GM18907 (cell line): ENCODE measurements around the gene IFRD2.
A peak's percentile ranks its signal among the peaks of the same experiment; 100 is the strongest.
"Not testable (repeated sequence)": the region's sequence is repeated elsewhere in the genome, so short reads cannot be mapped to it uniquely, and the experiment has no call there.

Source experiments
- ATAC-seq: cut with Tn5 transposase; IDR thresholded peaks from one replicate; pipeline ENCODE4 v1.9.1; 2021; ENCODE audit warnings: mild to moderate bottlenecking, moderate library complexity; ENCODE audit not compliant: unreplicated experiment

Gene IFRD2

DNA sequence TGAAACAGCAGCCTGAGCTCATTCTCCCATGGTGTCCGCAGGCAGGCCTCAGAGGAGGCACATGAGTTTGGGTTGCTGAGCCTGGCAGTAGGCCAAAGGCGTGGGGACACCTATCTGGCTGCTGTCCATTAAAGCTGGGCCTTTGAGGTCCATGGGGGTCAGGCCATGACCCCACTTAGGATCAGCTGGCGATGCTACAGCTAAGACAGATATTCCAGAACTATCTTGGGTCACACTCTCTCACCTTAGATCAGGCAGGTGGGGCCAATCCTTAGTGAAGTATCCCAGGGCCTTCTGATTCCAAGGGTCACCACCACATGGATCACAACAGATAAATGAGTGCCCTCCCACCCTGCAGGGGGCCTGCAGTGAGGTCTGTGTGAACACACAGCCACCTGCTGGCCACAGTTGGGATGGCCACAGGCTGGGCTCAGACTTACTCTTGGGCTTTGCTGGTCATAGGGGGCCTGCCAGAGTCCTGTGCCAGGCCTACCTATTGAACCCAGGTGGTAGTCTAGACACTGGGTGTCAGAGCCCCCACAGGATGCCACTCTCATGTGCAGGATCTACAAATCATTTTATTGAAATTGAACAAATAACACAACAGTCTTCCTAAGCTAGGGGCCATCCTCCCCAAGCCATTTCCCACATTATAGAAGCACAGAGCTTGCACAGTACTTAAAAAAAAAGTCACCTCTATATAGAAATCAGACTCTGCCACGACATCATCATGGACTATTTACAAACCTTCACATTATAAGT, 32.3 kb upstream of the IFRD2 start:
- no peak for ATAC-seq

GRCh38 chr3:50323614-50324199, 31.5 kb upstream of the IFRD2 start:
- no peak for ATAC-seq

DNA sequence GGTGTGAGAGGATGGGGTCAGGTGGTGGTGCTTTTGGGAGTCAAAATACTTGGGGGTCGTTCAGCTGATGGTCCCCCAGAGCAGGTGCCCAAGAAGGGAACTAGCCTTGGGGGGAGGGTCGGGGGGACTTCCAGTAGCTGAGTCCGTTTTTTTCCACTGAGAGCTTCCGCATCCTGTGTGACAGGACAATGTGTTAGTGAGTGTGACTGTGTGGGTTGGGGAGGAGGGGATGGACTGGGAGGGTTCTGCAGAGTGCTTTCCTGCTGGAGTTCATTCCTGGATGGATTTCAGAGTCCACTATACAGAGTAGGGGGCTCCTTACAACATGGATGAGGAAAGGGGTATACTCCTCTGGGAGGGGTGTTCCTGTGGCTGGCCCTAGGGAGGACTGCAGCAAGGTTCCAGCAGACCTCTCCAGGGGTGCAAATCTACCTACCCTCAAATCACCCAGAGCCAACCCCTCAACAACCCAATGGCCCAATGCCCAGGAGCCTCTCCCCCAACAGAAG, 30.9 kb upstream of the IFRD2 start:
- ATAC-seq, result no peak

- no peak for ATAC-seq
Measured at GRCh38 chr3:50322386-50323091, 30.3 kb upstream of the IFRD2 start, which contains the start of gene HYAL2. Gene HYAL2, minus strand, starts transcription at chr3:50322745. Its CDS starts 2,256 bp downstream, at chr3:50320489.

DNA sequence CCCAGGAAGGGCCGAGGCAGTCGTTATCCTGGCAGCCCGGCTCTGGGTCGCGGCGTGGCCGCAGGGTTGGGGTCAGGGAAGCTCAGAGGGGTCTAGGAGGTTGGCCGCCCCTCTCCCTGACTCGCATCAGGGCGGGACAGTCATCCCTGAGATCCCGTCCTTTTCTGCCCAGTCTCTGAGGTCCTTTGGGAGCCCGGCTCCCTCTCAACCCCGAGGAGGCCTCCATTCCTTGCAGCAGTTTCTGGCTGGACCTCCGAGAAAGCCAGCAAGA, 29.8 kb upstream of the IFRD2 start:
- no peak for ATAC-seq

- ATAC-seq, result peak; percentile 75
Measured at GRCh38 chr3:50321336-50322114, 29.3 kb upstream of the IFRD2 start.

DNA sequence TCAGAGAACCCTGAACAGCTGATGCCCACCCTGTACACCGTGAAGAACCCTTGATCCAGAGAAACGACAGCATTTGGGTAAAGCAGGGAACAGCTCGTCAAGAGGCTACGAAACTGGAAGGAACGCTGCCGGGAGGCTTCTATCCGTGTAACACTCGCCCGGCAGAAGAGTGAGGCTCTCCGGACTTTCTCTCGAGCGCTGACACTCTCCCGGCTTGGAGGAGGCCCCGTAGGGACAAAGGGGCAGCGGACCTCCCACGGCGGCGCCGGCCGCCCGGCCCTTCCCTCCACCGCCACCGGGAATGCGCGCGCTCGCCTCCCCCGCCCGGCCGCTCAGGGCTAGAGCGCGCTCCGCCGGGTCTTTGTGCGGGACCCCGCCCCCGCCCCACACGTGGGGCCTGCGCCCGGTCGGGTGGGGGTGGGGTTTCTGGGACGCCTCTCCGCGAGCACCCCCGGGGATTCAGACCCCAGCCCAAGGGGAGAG, 28.7 kb upstream of the IFRD2 start:
- ATAC-seq, result peak; percentile 48

GRCh38 chr3:50319894-50320625, 27.8 kb upstream of the IFRD2 start:
- ATAC-seq, result no peak

GRCh38 chr3:50319181-50319893, 27.1 kb upstream of the IFRD2 start:
- no peak for ATAC-seq

DNA sequence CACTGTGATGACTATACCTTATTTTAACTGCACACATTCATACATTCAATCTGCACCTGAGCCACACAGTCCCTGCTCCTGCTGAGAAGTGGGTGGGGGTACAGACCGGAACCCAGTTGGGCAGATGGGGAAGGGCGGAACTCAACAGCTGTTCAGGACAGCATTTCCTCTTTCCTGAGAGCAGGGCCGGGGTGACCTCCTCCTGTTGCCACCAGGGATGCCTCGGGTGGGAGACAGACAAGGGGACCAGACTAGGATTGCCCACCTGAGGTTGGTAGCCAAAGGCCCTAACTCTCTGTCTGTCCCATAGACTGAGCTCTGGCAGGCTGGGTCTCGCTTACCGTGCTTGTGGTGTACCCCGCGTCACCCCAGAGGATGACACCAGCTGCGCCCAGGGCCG, 26.4 kb upstream of the IFRD2 start:
- no peak for ATAC-seq

- ATAC-seq, result no peak
Measured at GRCh38 chr3:50318163-50318562, 25.9 kb upstream of the IFRD2 start.

- no peak for ATAC-seq
Measured at GRCh38 chr3:50317300-50317699, 25.1 kb upstream of the IFRD2 start.

- ATAC-seq, result no peak
Measured at GRCh38 chr3:50316657-50317242, 24.5 kb upstream of the IFRD2 start.

DNA sequence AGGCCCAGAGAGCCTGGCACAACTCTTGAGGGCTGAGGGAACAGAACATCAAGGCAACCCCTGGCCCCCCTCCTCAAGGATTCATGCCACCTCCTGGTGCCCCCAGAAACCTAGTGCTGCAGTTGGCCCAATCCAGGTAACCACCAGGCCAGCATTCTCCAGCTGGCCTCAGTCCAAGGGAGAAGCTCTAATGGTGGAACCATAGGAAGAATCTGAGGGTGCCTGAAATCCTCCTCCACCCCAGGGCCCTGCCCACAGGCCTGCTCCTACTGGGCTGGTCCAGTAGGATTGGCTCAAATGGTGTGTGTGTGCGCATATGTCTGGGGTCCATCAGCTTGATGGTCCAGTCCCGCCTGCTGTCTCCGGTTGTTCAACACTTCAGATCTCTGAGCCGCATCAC, 22.6 kb upstream of the IFRD2 start:
- no peak for ATAC-seq

GRCh38 chr3:50314342-50314741, 22.1 kb upstream of the IFRD2 start:
- no peak for ATAC-seq

DNA sequence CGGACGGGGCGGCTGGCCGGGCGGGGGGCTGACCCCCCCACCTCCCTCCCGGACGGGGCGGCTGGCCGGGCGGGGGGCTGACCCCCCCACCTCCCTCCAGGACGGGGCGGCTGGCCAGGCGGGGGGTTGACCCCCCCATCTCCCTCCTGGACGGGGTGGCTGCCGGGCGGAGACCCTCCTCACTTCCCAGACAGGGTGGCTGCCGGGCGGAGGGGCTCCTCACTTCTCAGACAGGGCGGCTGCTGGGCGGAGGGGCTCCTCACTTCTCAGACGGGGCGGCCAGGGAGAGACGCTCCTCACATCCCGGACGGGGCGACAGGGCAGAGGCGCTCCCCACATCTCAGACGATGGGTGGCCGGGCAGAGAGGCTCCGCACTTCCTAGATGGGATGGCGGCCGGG, 19.8 kb upstream of the IFRD2 start:
- ATAC-seq, result not testable (repeated sequence)

DNA sequence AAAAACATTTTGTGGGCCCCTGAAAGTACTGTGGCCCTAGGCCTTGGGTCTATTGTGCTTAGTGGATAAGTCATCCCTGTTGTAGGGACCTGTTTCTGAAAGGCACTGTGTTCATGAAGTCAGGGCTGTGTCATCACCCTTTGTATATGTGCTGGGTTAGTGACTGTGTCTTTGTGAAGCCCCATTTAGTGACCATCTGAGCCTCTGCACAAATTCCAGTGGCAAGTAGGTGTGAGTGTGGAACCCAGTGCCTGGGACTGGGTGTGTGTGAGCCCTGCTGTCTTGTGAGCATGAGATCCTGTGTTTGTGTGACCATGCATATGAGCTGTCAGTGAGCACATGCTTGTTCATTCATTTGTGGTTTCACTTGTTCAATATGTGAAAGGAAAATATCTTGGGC, 12.4 kb upstream of the IFRD2 start:
- no peak for ATAC-seq

- no peak for ATAC-seq
Measured at GRCh38 chr3:50303013-50303815, 11.0 kb upstream of the IFRD2 start, which contains the start of gene HYAL1. Gene HYAL1, minus strand, starts transcription at chr3:50303574. Its CDS starts 618 bp downstream, at chr3:50302956.
